Esophagus squamous epithelium (tissue), 4 donors: ENCODE results near the gene DBNDD1.

Experiments
- POLR2A ChIP-seq, 4 donors: fragments of 450-650 bp; IDR thresholded peaks; one replicate each; pipeline ENCODE4 v1.6.1; 2017; ENCODE audit warnings: antibody characterized with exemption in 4 of 4, mild to moderate bottlenecking in 4 of 4, moderate library complexity in 3 of 4
- TF ChIP-seq, protein P1 (sequence below), 6 experiments: fragments of 450-650 bp in 4 of 6; fragments of 200-600 bp in 2 of 6; sonication (generic) in 2 of 6; IDR thresholded peaks; one replicate each; pipeline ENCODE4 v1.5.1; 2016 to 2019; ENCODE audit warnings: antibody characterized with exemption in 6 of 6, mild to moderate bottlenecking in 4 of 6, moderate library complexity in 4 of 6

DNA sequence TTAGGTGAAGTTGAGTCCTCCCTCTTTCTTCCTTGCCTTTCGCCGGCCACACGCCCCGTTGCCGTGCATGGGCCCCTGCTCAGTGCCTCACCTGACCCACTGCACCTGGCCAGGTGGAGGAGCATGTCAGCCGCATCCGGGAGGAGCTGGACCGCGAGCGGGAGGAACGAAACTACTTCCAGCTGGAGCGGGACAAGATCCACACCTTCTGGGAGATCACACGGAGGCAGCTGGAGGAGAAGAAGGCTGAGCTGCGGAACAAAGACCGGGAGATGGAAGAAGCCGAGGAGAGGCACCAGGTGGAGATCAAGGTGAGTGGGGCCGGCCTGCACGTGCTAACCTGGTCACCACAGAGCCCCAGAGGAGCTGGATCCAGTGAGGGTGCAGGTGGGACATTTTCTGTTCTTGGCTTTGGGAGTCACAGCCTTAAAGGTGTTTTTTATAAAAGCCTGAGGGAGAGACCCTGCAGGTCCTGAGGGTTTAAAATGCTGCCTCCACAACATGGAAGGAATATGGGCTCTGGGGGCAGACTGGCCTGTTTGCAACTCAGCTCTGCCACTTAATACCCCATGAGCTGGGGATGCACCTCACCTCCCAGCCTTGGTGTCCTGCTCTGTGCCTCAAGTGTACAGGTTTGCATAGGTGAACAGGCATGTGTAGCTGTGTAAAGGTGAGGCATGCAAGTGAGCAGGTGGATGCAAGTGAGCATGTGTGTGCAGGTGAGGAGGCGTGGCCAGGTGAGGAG lies 12.1 kb upstream of the DBNDD1 start:
- TF ChIP-seq, protein P1, sequence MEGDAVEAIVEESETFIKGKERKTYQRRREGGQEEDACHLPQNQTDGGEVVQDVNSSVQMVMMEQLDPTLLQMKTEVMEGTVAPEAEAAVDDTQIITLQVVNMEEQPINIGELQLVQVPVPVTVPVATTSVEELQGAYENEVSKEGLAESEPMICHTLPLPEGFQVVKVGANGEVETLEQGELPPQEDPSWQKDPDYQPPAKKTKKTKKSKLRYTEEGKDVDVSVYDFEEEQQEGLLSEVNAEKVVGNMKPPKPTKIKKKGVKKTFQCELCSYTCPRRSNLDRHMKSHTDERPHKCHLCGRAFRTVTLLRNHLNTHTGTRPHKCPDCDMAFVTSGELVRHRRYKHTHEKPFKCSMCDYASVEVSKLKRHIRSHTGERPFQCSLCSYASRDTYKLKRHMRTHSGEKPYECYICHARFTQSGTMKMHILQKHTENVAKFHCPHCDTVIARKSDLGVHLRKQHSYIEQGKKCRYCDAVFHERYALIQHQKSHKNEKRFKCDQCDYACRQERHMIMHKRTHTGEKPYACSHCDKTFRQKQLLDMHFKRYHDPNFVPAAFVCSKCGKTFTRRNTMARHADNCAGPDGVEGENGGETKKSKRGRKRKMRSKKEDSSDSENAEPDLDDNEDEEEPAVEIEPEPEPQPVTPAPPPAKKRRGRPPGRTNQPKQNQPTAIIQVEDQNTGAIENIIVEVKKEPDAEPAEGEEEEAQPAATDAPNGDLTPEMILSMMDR (IDR thresholded peaks at IDR 0.05), result no peak
- TF ChIP-seq POLR2A (IDR thresholded peaks at IDR 0.05), result no peak
